Measurements from ENCODE around the gene YBEY. TPM values are rescaled to one million over a fixed set of nuclear protein-coding genes. Genes with fewer than 3 reads are reported as not detected.

The YBEY gene
- total RNA-seq, 1 donor from 2014 or later = 11.3 TPM

GRCh38 chr21:46294647-46295176 is 8.6 kb downstream of the YBEY start:
- no peak overlapping the region for H3K4me3 ChIP-seq
- peak overlapping the region; percentile 20 for H3K27ac ChIP-seq
- H3K9me3 ChIP-seq = no peaks in the 10 kb centered on the region
- no peak for DNase-seq (ENCODE audit: extremely low spot score in 2 of 2)
- H3K27me3 ChIP-seq = no peaks in the 10 kb centered on the region
- H3K4me1 ChIP-seq = peaks cover 29% of the 10 kb centered on the region
- H3K36me3 ChIP-seq = peaks cover 0 to 10% of the 10 kb centered on the region in 2 donors
- intact Hi-C loops (cut with DNase I) = no loop called here
- TF ChIP-seq POLR2A (IDR thresholded peaks at IDR 0.05) (no peak), POLR2AphosphoS5 (IDR thresholded peaks at IDR 0.05; ENCODE audit: insufficient read depth in 1 of 2, low read depth in 1 of 2) (no peak), CTCF (IDR thresholded peaks at IDR 0.05) (no peak)

- H3K27me3 ChIP-seq = no peaks in the 10 kb centered on the region
- no peak overlapping the region for H3K4me3 ChIP-seq
- TF ChIP-seq CTCF (IDR thresholded peaks at IDR 0.05) (no peak), POLR2A (IDR thresholded peaks at IDR 0.05) (no peak), POLR2AphosphoS5 (IDR thresholded peaks at IDR 0.05; ENCODE audit: insufficient read depth in 1 of 2, low read depth in 1 of 2) (no peak)
- intact Hi-C loops (cut with DNase I) = no loop called here
- H3K9me3 ChIP-seq = no peaks in the 10 kb centered on the region
- no peak for DNase-seq (ENCODE audit: extremely low spot score in 2 of 2)
- peaks cover 0 to 10% of the 10 kb centered on the region in 2 donors for H3K36me3 ChIP-seq
- H3K27ac ChIP-seq = peak overlapping the region; percentile 20
- peaks cover 29% of the 10 kb centered on the region for H3K4me1 ChIP-seq
Measured at GRCh38 chr21:46295177-46295770, 9.1 kb downstream of the YBEY start.

GRCh38 chr21:46295996-46296752 is 10.0 kb downstream of the YBEY start:
- H3K4me3 ChIP-seq = no peak overlapping the region
- H3K4me1 ChIP-seq = peaks cover 29% of the 10 kb centered on the region
- H3K36me3 ChIP-seq = peaks cover 0 to 9% of the 10 kb centered on the region in 2 donors
- no peaks in the 10 kb centered on the region for H3K9me3 ChIP-seq
- TF ChIP-seq POLR2AphosphoS5 (IDR thresholded peaks at IDR 0.05; ENCODE audit: insufficient read depth in 1 of 2, low read depth in 1 of 2) = peak in 1 of 2 donors; percentile 74
- TF ChIP-seq CTCF (IDR thresholded peaks at IDR 0.05) = no peak
- H3K27ac ChIP-seq = no peak overlapping the region
- H3K27me3 ChIP-seq = no peaks in the 10 kb centered on the region
- no peak for DNase-seq (ENCODE audit: extremely low spot score in 2 of 2)
- intact Hi-C loops (cut with DNase I) = no loop called here

GRCh38 chr21:46297338-46298271 is 11.5 kb downstream of the YBEY start:
- Histone ChIP-seq H3K4me1 (peaks cover 29% of the 10 kb centered on the region), H3K9me3 (no peaks in the 10 kb centered on the region), H3K4me3 (peak overlapping the region; percentile 40 to 43), H3K27me3 (no peaks in the 10 kb centered on the region), H3K27ac (peak overlapping the region; percentile 71), H3K36me3 (no peaks in the 10 kb centered on the region)
- intact Hi-C loops (cut with DNase I) = no loop called here
- TF ChIP-seq CTCF (IDR thresholded peaks at IDR 0.05) (no peak), POLR2AphosphoS5 (IDR thresholded peaks at IDR 0.05; ENCODE audit: insufficient read depth in 1 of 2, low read depth in 1 of 2) (peak in 1 of 2 donors; percentile 49), POLR2A (IDR thresholded peaks at IDR 0.05) (no peak)
- no peak for DNase-seq (ENCODE audit: extremely low spot score in 2 of 2)

Data from vagina (tissue), 2 donors.